ENCODE measurements around the gene MACROD2.
"Not testable (repeated sequence)": the region's sequence is repeated elsewhere in the genome, so short reads cannot be mapped to it uniquely, and the experiment has no call there.

MACROD2 gene

DNA sequence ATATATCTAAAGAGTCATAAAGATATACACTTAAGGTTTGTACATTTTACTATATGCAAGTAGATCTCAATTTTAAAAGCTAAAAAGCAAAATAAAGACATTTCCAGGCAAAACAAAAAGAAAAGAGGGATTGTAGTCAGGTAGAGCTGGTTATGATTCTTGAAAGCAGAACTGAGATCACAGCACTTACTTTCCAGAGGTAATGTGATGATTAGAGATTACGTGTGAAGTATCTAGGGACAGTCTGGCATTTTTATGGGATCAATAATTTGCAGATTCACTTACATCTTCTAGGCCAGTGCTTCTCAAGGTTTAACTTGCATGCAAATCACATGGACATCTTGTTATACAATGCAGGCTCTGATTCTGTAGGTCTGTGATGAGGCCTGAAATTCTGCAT, 1982.4 kb downstream of the MACROD2 start:
- DNase-seq: no peak

GRCh38 chr20:15985494-15986368, 1990.4 kb downstream of the MACROD2 start:
- not testable (repeated sequence) for DNase-seq

DNA sequence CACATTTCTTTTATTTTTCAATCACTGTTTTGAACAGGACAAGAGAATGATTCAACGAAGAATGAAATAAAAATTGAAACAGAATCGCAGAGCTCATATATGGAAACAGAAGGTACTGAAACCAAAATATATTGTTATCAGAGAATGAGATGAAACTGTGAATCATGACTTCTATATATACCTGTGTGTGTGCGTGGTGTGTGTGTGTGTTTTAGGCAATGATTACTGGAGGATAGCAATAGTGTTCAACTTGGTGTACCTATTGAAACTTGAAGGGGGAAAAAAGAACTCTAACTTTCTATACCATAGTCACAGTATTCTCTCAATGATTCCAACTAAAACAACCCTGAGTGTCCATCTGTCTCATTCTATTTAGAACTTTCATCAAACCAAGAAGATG, 1991.4 kb downstream of the MACROD2 start:
- no peak for DNase-seq

DNA sequence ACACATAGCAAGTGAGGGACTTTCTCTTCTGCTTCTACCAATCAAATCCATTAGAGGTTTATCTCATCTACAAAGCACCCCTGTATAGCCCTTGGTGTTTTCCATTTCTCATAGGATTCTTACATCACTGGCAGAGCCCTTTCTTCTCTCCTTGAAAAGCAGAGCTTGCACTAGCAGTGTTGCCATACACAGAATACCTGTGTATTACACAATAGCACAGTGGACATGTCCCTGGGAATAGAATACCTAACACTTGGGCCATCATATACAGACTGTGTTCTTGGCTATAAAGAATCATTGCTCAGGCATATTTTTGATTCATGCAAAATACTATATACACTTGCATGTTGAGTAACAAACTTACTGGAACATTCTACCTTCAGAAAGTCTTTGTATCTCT, 1996.0 kb downstream of the MACROD2 start:
- no peak for DNase-seq

GRCh38 chr20:15992564-15992963, 1997.2 kb downstream of the MACROD2 start:
- DNase-seq: no peak

GRCh38 chr20:16000112-16000511, 2004.8 kb downstream of the MACROD2 start:
- no peak for DNase-seq

DNA sequence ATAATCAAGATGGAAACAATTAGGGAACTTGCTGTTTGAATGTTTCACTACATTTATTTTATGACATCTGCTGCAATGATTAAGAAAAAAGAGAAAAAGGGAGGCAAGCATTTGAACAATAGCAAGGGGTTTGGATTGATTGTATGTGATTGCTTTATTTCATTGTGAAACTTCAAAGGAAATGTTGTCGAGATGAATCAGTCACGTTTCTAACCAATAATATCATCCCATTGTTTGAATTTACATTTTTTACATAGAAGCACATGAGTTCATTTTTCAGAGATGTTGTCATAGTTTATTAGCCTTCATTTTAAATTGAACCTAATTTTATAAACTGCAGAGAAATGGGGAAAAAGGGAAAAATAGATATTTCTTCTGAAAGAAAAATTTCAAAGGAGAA, 2006.0 kb downstream of the MACROD2 start:
- no peak for DNase-seq

DNA sequence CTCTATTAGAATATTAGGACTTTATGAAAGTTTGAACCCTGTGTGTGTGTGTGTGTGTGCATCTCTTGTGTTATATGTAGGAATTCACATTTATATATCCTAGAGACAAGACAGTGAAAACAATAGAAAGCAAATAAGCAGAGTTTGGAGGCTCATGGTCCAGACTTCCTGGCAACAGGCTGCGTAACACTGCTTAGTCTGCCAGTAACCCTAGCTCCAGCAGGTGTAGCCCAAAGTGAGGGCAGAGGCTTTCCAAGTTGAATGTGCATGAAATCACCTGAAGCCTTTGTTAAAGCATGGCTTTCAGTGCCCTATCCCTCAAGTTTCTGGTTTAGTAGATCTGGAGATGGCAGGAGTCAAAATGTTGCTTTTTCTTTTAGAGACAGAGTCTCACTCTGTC, 2008.0 kb downstream of the MACROD2 start:
- DNase-seq: no peak

- DNase-seq: no peak
Measured at GRCh38 chr20:16004108-16004854, 2009.0 kb downstream of the MACROD2 start.

GRCh38 chr20:16005021-16005914, 2010.0 kb downstream of the MACROD2 start:
- no peak for DNase-seq

DNA sequence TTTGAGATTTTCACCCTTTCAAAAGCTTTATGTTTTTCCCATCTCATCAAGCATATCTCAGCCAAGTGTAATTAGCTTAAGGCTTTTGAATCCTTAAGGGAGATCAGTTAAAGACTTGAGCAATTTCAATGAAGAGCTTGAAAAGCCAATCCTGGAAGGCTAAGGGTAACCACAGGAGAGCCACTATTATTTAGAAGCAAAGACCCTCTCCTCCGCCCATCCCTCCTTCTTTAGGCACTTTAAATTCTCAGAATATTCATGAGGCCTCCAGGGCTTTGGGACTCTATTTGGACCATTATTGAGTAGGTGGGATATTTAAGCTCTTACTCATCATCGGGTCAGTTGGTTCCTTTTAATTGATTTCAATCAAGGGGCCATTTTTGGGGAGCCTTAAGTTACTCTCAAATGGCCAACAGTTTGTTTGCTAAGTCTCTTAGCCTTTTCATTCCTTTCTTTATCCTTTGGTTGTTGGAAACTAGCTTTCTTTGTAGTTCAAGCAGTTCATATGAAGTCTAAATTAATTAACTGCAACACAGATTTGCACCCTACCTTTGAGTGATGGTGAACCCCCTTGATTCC, 2010.7 kb downstream of the MACROD2 start:
- no peak for DNase-seq

DNA sequence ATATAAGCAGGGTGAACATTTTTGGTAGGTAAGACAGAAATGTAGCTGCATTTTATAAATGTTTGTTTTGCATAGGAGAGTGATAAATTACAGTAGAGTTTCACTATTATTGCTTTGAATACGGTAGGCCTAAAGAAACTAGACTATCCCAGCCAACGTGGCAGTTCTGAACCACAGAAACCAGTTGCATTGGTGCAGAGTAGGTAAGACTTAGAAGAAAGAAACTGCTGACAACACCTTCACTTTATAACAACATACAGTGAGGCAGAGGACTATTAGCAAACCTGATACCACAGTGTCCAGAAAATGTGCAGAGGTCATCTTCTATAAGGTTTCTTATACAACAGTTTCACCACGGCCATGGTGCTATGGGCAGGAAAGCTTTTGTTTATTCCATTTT, 2011.8 kb downstream of the MACROD2 start:
- no peak for DNase-seq

- no peak for DNase-seq
Measured at GRCh38 chr20:16007962-16008361, 2012.6 kb downstream of the MACROD2 start.

DNA sequence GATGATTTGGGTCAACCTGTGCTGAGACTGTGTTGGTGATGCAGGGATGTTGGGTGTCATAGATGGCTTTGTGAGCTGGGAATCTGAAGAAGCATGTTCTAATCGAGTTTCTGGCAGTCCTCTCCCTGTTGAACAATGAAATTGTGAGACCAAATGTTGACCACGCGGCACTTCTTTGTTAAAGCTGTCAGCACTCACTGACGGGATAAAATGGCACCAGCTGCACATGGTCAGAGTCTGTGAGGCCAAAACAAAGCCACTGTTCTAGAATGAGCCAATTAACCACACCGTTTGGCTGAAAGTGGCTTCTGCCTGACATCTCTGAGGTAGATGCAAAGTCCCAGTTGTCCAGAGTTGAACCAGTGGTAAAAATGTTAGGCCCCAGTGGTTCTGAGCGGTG, 2015.7 kb downstream of the MACROD2 start:
- DNase-seq: no peak

- no peak for DNase-seq
Measured at GRCh38 chr20:16011519-16011918, 2016.2 kb downstream of the MACROD2 start.

GRCh38 chr20:16012934-16013333, 2017.6 kb downstream of the MACROD2 start:
- DNase-seq: not testable (repeated sequence)

GRCh38 chr20:16013631-16014030, 2018.3 kb downstream of the MACROD2 start:
- DNase-seq: no peak

DNA sequence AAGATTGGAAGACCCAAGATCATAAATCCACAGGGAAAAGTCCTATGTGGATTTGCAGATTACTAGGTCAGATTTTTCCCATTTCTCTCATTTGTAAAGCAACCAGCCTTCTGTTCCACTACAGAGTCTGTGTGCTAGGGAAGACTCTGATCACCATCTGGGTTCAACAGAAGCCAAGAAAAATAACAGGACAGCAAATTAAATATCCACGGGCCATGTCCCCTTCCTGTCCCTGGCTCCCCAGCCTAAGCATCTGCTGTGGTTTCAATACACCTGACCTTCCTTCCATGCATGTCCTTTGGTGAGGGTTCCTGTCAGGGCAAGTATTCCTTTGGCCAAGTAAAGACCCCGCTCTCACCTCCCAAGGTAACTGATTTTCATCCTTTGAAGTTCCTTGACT, 2019.1 kb downstream of the MACROD2 start:
- DNase-seq: no peak

- peak; percentile 39 for DNase-seq
Measured at GRCh38 chr20:16017656-16018055, 2022.3 kb downstream of the MACROD2 start.

DNA sequence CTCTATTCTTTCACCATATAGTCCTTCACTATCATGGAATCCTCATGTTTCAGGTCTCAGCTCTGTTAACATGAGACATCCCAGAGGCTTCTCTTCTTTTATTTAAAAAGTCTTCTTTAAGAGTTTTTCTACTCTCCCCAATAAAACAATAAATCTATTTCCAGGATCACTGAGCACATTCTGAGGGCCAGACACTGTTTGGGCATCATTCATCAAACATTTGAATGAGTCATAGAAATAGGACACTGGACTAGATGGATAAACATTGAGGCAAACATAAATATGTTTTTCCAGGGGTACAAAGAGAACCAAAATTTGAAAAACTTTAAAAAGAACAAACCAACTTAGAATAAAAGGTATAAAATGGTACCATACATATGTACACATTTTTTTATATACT, 2023.6 kb downstream of the MACROD2 start:
- DNase-seq: no peak

- peak; percentile 47 for DNase-seq
Measured at GRCh38 chr20:16020971-16021370, 2025.7 kb downstream of the MACROD2 start.

GRCh38 chr20:16025084-16025483, 2029.8 kb downstream of the MACROD2 start:
- no peak for DNase-seq

DNA sequence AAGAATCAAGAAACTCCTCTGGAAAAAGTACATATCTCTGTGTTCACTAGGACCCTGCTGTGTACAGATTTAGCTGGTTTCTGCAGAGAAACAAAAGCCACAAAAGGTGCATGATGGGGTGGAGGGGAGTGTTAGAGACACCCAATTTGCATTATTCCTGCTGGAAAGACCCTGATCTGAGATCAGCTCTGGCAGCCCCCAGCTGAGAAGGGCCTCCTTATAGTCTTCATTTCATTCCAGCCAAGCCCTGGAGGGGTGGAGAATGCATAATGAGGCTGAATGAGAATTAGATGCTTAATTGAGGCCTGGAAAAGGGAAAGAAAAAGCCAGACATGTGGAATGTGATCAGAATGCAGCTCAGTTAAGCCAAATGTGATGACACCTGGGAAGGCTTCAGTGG, 2032.4 kb downstream of the MACROD2 start:
- DNase-seq: no peak
